ENCODE data around the gene S1PR2.
"Not testable (repeated sequence)": the region's sequence is repeated elsewhere in the genome, so short reads cannot be mapped to it uniquely, and the experiment has no call there.

The S1PR2 gene

DNA sequence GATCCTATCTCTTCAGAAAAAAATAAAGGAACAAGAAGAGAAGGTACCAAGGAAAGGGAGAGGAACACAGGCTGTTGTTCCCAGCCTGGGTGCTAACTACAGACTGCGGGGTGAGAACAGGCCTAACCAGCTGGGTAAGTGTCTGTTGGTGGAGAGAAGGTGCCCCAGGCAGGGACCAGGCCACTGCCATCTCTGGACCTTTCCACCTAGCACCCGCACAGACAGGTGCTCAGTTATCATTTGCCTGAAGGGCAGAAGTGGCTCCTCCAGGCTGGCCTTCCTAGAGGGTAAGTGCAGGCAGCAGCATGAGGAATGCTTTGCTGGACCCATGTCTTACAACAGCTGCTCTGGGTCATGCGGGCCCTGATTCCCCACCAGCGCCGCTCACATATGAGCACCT lies 46.5 kb downstream of the S1PR2 start:
- FAIRE-seq: no peak

DNA sequence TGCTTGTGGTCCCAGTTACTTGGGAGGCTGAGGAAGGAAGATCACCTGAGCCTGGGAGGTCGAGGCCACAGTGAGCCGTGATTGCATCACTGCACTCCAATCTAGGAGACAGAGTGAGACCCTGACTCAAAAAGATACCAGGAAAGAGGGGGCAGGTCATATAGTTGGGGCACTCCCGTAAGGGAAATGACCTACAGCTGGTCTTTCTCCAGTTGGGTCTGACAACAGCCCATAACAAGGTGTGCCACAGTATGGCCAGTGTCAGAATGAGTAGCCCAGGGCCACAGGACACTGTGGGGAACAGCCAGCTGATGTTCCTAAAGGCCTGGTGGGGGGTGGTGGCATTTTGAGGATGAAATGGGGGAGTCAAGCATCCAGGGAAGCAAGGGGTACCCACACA lies 47.2 kb downstream of the S1PR2 start:
- FAIRE-seq: no peak

DNA sequence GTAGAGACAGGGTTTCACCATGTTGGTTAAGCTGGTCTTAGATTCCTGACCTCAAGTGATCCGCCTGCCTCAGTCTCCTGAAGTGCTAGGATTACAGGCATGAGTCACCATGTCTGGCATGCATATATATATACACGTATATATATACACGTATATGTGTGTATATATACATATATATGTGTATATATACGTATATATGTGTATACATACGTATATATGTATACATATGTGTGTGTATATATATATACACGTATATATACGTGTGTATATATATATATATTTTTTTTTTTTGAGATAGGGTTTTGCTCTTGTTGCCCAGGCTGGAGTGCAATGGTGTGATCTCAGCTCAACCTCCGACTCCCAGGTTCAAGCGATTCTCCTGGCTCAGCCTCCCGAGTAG lies 48.3 kb downstream of the S1PR2 start:
- FAIRE-seq: no peak

DNA sequence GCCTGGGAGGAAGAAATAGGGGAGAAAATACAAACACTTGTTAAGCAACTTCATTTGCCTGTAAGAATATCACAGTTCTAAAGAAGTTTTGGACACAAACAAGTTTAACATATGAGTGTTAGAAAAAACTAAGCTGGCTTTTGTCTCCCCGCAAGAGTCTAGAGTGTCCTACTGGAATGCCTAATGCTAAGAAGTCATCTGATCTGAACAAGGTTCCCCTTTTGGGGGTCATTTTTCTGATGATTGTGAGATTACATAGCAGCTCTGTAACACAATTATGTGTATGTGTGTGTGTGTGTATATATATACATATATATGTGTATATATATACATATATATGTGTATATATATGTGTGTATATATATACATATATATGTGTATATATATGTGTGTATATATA lies 49.1 kb downstream of the S1PR2 start:
- FAIRE-seq: no peak

DNA sequence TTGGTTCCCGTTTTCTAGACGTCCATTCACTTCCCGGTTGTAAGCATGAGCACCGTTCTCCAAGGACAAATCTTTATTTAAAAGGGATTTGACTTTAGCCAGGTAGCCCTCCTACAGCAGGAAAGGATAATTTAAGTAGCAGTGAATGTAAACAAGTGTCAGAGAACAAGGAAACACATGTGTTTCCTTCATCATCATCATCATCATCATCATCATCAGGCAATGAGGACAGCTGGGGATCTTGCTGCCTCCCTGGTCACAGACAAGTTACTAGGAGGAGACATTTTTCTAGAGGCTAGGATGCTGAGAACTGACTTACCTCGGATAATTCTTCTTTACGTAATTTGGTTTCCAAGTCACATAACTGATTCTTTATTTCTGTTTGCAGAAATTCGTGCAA lies 50.7 kb downstream of the S1PR2 start:
- FAIRE-seq: no peak

DNA sequence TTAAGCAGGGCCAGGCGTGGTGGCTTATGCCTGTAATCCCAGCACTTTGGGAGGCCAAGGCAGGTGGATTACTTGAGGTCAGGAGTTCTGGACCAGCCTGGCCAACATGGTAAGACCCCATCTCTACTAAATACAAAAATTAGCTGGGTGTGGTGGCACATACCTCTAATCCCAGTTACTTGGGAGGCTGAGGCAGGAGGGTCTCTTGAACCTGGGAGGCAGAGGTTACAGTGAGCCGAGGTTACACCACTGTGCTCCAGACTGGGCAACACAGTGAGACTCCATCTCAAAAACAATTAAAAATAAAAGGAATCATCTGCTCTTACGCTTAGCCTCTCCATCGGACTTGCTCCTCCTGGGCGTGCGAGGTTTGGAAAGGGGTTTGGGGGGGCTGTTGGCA lies 51.1 kb downstream of the S1PR2 start:
- not testable (repeated sequence) for FAIRE-seq

DNA sequence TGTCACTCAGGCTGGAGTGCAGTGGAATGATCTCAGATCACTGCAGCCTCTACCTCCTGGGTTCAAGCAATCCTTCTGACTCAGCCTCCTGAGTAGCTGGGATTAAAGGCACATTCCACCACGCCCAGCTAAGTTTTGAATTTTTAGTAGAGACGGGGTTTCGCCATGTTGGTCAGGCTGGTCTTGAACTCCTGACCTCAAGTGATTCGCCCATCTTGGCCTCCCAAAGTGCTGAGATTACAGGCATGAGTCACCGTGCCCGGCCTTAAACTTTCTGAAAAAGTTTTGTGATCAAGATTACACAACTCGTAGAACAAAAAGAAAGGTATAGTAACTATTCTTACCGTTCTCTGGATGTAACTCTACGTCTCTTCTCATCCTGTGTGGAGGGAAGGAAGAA lies 57.6 kb downstream of the S1PR2 start:
- no peak for FAIRE-seq
